GM18870 (cell line): ENCODE measurements around the gene ADD3.

Source experiments
- ATAC-seq: cut with Tn5 transposase; IDR thresholded peaks from one replicate; pipeline ENCODE4 v1.9.1; 2021; ENCODE audit warnings: moderate library complexity; ENCODE audit not compliant: unreplicated experiment

ADD3 gene

GRCh38 chr10:109998513-109998912 is 9.3 kb upstream of the ADD3 start:
- no peak for ATAC-seq

- no peak for ATAC-seq
These were observed 4.8 kb upstream of the ADD3 start for GRCh38 chr10:110002801-110003523.

GRCh38 chr10:110003524-110003885 is 4.3 kb upstream of the ADD3 start:
- ATAC-seq, result no peak

GRCh38 chr10:110005719-110006118 is 2.1 kb upstream of the ADD3 start:
- no peak for ATAC-seq

- ATAC-seq, result no peak
These were observed 1.2 kb upstream of the ADD3 start for GRCh38 chr10:110006358-110007160.

GRCh38 chr10:110007161-110007700 is 553 bp upstream of the ADD3 start:
- ATAC-seq, result peak; percentile 25

GRCh38 chr10:110008518-110009339 is 945 bp downstream of the ADD3 start:
- ATAC-seq, result peak; percentile 15

GRCh38 chr10:110009736-110010475 is 2.1 kb downstream of the ADD3 start:
- ATAC-seq, result peak; percentile 41

GRCh38 chr10:110010486-110011378 is 2.9 kb downstream of the ADD3 start:
- ATAC-seq, result no peak

GRCh38 chr10:110011681-110012080 is 3.9 kb downstream of the ADD3 start:
- no peak for ATAC-seq

- ATAC-seq, result no peak
These were observed 6.0 kb downstream of the ADD3 start for GRCh38 chr10:110013630-110014293.

GRCh38 chr10:110016039-110016438 is 8.3 kb downstream of the ADD3 start:
- no peak for ATAC-seq

GRCh38 chr10:110017052-110017451 is 9.3 kb downstream of the ADD3 start:
- ATAC-seq, result no peak

GRCh38 chr10:110017907-110018306 is 10.1 kb downstream of the ADD3 start:
- ATAC-seq, result no peak

- no peak for ATAC-seq
These were observed 12.5 kb downstream of the ADD3 start for GRCh38 chr10:110020265-110020664.

GRCh38 chr10:110022716-110023504 is 15.1 kb downstream of the ADD3 start:
- no peak for ATAC-seq

- no peak for ATAC-seq
These were observed 16.1 kb downstream of the ADD3 start for GRCh38 chr10:110023785-110024465.

GRCh38 chr10:110029450-110029849 is 21.7 kb downstream of the ADD3 start:
- ATAC-seq, result no peak
